Right atrium auricular region (tissue), 2 donors: ENCODE data around the gene CHORDC1. TPM values are rescaled to one million over a fixed set of nuclear protein-coding genes. Genes with fewer than 3 reads are reported as not detected.

Experiments
- DNase-seq: peaks from one replicate; pipeline ENCODE4 v3.0.0-alpha.2; 2019; ENCODE audit warnings: low spot score
- H3K27ac ChIP-seq, 2 donors: fragments of 200-600 bp; sonication (generic); 1 replicate in 1 of 2; 2 replicates in 1 of 2; pipeline ENCODE4 v1.5.1; 2016 to 2019
- H3K27me3 ChIP-seq, 2 donors: fragments of 200-600 bp; sonication (generic); one replicate each; pipeline versions ENCODE4 v1.5.1 to v1.6.0; 2017 to 2019
- H3K36me3 ChIP-seq: fragments of 200-600 bp; sonication (generic); one replicate; pipeline ENCODE4 v1.5.1; 2016
- H3K4me1 ChIP-seq, 2 donors: fragments of 200-600 bp; sonication (generic); one replicate each; pipeline versions ENCODE4 v1.5.1 to v1.6.0; 2017 to 2019
- H3K4me3 ChIP-seq, 2 donors: fragments of 200-600 bp; sonication (generic); 1 replicate in 1 of 2; 2 replicates in 1 of 2; pipeline ENCODE4 v1.5.1; 2017 to 2019; ENCODE audit warnings: mild to moderate bottlenecking in 1 of 2, moderate library complexity in 1 of 2
- H3K9me3 ChIP-seq, 2 donors: fragments of 200-600 bp; sonication (generic); one replicate each; pipeline ENCODE4 v1.5.1; 2019
- total RNA-seq, 2 donors: library from RNA; depleted of rRNA; stranded (reverse); fragments of >200 nt; gene quantifications; one replicate each; pipeline ENCODE4 v1.1.0, GENCODE V29; 2016
- TF ChIP-seq, protein P1 (sequence below), 2 donors: fragments of 200-600 bp; sonication (generic); IDR thresholded peaks; one replicate each; pipeline ENCODE4 v1.5.1; 2019; ENCODE audit warnings: antibody characterized with exemption in 2 of 2

Gene CHORDC1
- 10 to 100 TPM; 40.4 to 49.2 TPM for total RNA-seq

DNA sequence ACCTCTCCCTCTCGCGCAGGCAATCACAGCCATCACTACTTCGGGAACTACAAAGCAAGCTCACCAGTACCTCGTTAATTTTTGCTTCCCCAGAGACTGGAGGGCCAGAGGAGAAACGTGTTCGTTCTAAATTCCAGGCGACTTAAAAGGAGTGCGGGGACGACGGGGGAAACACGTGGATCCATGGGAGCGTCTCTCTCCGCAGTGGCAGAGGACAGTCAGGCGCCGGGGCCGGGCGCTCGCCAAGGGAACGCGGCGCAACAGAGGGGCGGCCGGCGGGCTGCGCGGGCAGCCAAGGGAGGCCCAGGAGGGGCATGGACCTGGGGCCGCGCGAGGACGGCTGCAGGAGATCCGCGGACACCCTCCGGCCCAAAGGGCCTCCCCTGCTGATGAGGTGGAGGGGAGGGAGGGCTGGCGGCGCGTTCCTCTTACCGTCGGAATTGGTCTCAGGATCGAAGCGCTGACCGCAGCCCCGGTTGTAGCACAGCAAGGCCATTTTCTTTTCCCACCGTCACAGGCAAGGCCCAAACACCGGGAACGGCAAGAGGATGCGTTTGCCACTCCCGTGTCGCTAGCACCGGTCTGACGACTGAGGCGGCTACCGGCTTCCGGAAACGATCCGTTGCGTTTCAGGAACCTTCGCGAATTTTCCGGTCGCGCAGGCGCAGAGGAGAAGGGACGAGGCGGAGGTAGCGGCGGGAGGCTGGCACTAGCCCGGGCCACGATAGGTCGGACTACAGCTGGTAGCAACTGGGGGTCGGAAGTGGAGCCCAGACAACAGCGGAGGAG lies at the start of gene CHORDC1:
TSS of gene CHORDC1 (minus strand) at position 591 of the 789 bp plus-strand sequence. CDS start at position 496, 95 bp downstream.
- Histone ChIP-seq H3K36me3 (no peaks in the 10 kb centered on the region), H3K9me3 (no peaks in the 10 kb centered on the region), H3K27me3 (no peaks in the 10 kb centered on the region), H3K4me1 (peaks cover 0 to 31% of the 10 kb centered on the region in 2 donors), H3K4me3 (peak within 1 kb of the TSS; percentile 70 to 94), H3K27ac (peak within 1 kb of the TSS; percentile 97 to 98)
- peak; percentile 90 for DNase-seq
- TF ChIP-seq, protein P1, sequence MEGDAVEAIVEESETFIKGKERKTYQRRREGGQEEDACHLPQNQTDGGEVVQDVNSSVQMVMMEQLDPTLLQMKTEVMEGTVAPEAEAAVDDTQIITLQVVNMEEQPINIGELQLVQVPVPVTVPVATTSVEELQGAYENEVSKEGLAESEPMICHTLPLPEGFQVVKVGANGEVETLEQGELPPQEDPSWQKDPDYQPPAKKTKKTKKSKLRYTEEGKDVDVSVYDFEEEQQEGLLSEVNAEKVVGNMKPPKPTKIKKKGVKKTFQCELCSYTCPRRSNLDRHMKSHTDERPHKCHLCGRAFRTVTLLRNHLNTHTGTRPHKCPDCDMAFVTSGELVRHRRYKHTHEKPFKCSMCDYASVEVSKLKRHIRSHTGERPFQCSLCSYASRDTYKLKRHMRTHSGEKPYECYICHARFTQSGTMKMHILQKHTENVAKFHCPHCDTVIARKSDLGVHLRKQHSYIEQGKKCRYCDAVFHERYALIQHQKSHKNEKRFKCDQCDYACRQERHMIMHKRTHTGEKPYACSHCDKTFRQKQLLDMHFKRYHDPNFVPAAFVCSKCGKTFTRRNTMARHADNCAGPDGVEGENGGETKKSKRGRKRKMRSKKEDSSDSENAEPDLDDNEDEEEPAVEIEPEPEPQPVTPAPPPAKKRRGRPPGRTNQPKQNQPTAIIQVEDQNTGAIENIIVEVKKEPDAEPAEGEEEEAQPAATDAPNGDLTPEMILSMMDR (IDR thresholded peaks at IDR 0.05) = no peak

DNA sequence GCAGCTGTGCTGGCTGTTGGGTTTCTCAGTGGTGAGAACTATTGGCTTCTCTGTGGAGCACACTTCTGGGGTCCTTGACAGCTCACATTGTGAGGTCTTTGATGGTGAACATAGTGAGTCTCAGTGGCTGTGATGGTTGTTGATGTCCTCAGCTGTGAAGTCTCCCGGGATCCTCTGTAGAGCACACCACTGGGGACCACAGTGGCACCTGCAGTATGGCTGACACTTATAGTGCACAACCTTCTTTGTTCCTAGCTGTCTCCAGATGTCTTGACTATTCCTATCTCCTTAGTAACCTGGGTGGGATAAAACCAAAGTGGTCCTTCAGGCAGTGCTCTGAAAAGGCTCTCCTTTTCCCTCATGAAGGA lies 34.3 kb upstream of the CHORDC1 start:
- TF ChIP-seq, protein P1 (IDR thresholded peaks at IDR 0.05) = no peak
- H3K4me1 ChIP-seq = no peaks in the 10 kb centered on the region
- no peak overlapping the region for H3K27ac ChIP-seq
- no peak overlapping the region for H3K4me3 ChIP-seq
- no peak for DNase-seq
- no peaks in the 10 kb centered on the region for H3K36me3 ChIP-seq
- H3K27me3 ChIP-seq = no peaks in the 10 kb centered on the region
- no peaks in the 10 kb centered on the region for H3K9me3 ChIP-seq

DNA sequence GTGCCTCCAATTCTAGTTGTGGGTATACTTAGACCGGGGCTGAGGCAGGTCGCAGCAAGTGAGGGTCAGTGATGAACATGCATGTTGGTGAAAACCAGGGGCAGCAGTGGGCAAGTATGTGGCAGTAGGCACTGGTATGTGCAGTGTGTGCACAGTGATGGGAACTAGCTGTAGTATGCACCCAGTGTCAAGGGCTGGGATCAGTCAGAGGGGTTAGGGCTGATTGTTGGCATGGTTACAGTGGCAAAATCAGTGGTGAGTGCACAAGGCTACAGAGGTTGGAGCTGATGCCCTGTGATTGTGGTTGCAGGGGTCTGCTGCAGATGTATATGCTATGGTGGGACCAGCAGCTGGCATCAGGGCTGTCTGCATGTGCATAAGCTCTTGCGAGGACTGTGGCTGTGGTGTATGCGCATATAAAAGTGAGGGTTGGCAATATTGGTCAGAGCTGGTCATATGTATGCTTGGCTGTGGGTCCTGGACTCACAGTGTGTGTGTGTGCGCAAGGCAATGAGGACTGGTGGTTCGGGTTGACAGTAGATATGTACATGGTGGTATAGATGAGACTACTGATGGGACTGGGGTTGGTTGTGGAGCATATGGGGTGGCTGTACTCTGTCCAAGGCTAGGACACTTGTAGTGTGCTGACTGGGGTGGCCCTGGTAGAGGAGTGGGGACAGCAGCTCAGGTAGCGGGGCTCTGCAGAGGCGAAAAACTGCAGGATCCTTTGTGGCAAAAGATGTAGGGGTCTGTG lies 33.7 kb upstream of the CHORDC1 start:
- Histone ChIP-seq H3K36me3 (no peaks in the 10 kb centered on the region), H3K27ac (no peak overlapping the region), H3K4me1 (no peaks in the 10 kb centered on the region), H3K27me3 (no peaks in the 10 kb centered on the region), H3K9me3 (no peaks in the 10 kb centered on the region), H3K4me3 (no peak overlapping the region)
- TF ChIP-seq, protein P1 (IDR thresholded peaks at IDR 0.05) = no peak
- no peak for DNase-seq

DNA sequence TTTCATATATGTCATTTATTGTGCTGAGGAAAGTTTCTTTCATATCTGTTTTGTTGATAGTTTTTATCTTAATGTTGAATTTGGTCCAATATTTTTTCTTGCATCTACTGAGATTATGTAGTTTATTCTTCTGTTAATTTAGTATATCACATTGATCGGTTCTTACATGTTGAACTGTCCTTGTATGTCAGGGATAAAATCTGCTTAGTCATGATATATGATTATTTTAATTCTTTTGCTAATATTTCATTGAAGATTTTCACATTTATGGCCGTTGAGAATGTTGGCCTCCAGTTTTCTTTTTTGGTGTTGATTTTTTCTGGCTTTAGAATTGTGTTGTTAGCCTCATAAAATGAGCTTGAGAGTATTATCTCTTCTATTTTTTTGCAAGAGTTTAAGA lies 31.2 kb upstream of the CHORDC1 start:
- H3K4me1 ChIP-seq = no peaks in the 10 kb centered on the region
- H3K27me3 ChIP-seq = no peaks in the 10 kb centered on the region
- TF ChIP-seq, protein P1 (IDR thresholded peaks at IDR 0.05) = no peak
- H3K27ac ChIP-seq = no peak overlapping the region
- no peak for DNase-seq
- H3K9me3 ChIP-seq = no peaks in the 10 kb centered on the region
- H3K36me3 ChIP-seq = no peaks in the 10 kb centered on the region
- no peak overlapping the region for H3K4me3 ChIP-seq

DNA sequence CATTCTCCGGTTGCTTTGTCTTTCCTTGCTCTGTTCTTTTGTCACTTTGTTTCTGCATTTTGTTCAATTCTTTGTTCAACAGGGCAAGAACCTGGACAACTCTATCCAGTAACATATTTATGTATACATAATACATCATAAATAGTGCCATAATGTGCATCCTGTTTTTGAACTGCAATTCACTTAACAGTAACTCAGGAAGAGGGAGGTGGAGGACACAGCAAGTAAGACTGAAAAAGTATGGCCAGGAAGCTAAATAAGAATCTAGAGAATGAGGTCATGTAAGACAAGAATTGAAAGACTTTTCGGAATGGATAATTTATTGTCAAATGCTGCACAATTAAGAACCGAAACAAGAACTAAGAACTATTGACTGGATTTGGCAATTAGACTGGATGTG lies 29.2 kb upstream of the CHORDC1 start:
- no peak for DNase-seq
- H3K4me3 ChIP-seq = no peak overlapping the region

More for the DNA sequence above, 29.2 kb upstream of the CHORDC1 start:
- no peaks in the 10 kb centered on the region for H3K9me3 ChIP-seq
- H3K36me3 ChIP-seq = no peaks in the 10 kb centered on the region
- no peak overlapping the region for H3K27ac ChIP-seq
- H3K4me1 ChIP-seq = no peaks in the 10 kb centered on the region
- TF ChIP-seq, protein P1 (IDR thresholded peaks at IDR 0.05) = no peak
- H3K27me3 ChIP-seq = no peaks in the 10 kb centered on the region
